H9 (cell line): Measurements from ENCODE around the gene PDE3B. TPM values are rescaled to one million over a fixed set of nuclear protein-coding genes. Genes with fewer than 3 reads are reported as not detected.

ENCODE experiments used
- DNase-seq: peaks from one replicate; pipeline ENCODE4 v3.0.0-alpha.2; 2017
- H2AFZ ChIP-seq: one replicate; pipeline ENCODE4 v1.6.1; 2013; ENCODE audit warnings: mild to moderate bottlenecking, low read length, control low read depth, moderate library complexity
- H2AK5ac ChIP-seq: 2 replicates; pipeline ENCODE4 v1.6.1; 2013; ENCODE audit warnings: low read length, control low read depth, mixed read lengths; ENCODE audit not compliant: insufficient read length
- H2BK120ac ChIP-seq: one replicate; pipeline ENCODE4 v1.6.1; 2013; ENCODE audit warnings: low read depth, mild to moderate bottlenecking, low read length, control low read depth, inconsistent platforms; ENCODE audit not compliant: poor library complexity, severe bottlenecking
- H2BK12ac ChIP-seq: 2 replicates; pipeline ENCODE4 v1.6.1; 2013; ENCODE audit warnings: low read length, control low read depth, mixed read lengths, low read depth; ENCODE audit not compliant: insufficient read length
- H2BK15ac ChIP-seq: 2 replicates; pipeline ENCODE4 v1.6.1; 2013; ENCODE audit warnings: low read depth, low read length, control low read depth
- H2BK20ac ChIP-seq: one replicate; pipeline ENCODE4 v1.6.1; 2013; ENCODE audit warnings: low read depth, mild to moderate bottlenecking, low read length, control low read depth, inconsistent platforms; ENCODE audit not compliant: poor library complexity, severe bottlenecking
- H2BK5ac ChIP-seq: 2 replicates; pipeline ENCODE4 v1.6.1; 2013; ENCODE audit warnings: low read length, control low read depth, mixed read lengths; ENCODE audit not compliant: insufficient read length
- H3K14ac ChIP-seq: 2 replicates; pipeline ENCODE4 v1.6.1; 2013; ENCODE audit warnings: low read length, control low read depth; ENCODE audit not compliant: insufficient read depth
- H3K18ac ChIP-seq: 2 replicates; pipeline ENCODE4 v1.6.1; 2013; ENCODE audit warnings: low read depth, mild to moderate bottlenecking, mixed read lengths, low read length, control low read depth; ENCODE audit not compliant: insufficient read length
- H3K23ac ChIP-seq: 2 replicates; pipeline ENCODE4 v1.6.1; 2013; ENCODE audit warnings: low read length, control low read depth, mixed read lengths, low read depth; ENCODE audit not compliant: insufficient read length
- H3K23me2 ChIP-seq: 2 replicates; pipeline ENCODE4 v1.6.1; 2013; ENCODE audit warnings: low read depth, mild to moderate bottlenecking, mixed read lengths, low read length, control low read depth; ENCODE audit not compliant: insufficient read length, poor library complexity, severe bottlenecking
- H3K27ac ChIP-seq: 2 replicates; pipeline ENCODE4 v1.5.1; 2013; ENCODE audit warnings: low read length, control low read depth, mixed read lengths, low read depth; ENCODE audit not compliant: insufficient read length
- H3K27me3 ChIP-seq: 2 replicates; pipeline ENCODE4 v1.6.1; 2013; ENCODE audit warnings: low read length, control low read depth, inconsistent platforms; ENCODE audit not compliant: insufficient read depth
- H3K4ac ChIP-seq: 2 replicates; pipeline ENCODE4 v1.6.1; 2013; ENCODE audit warnings: low read depth, mild to moderate bottlenecking, control low read depth, inconsistent platforms, low read length, moderate library complexity
- H3K4me1 ChIP-seq: 2 replicates; pipeline ENCODE4 v1.6.1; 2013; ENCODE audit warnings: low read length, control low read depth, inconsistent platforms; ENCODE audit not compliant: insufficient read depth
- H3K4me2 ChIP-seq: 2 replicates; pipeline ENCODE4 v1.6.1; 2013; ENCODE audit warnings: low read length, control low read depth, mixed read lengths; ENCODE audit not compliant: insufficient read length, insufficient read depth
- H3K56ac ChIP-seq: 2 replicates; pipeline ENCODE4 v1.6.1; 2013; ENCODE audit warnings: low read depth, mild to moderate bottlenecking, mixed read lengths, low read length, control low read depth; ENCODE audit not compliant: insufficient read length
- H3K79me1 ChIP-seq: 2 replicates; pipeline ENCODE4 v1.6.1; 2013; ENCODE audit warnings: low read depth, mild to moderate bottlenecking, moderate library complexity, low read length, control low read depth, inconsistent platforms; ENCODE audit not compliant: insufficient read depth, poor library complexity, severe bottlenecking
- H3K79me2 ChIP-seq: 2 replicates; pipeline ENCODE4 v1.6.1; 2013; ENCODE audit warnings: low read length, control low read depth, inconsistent platforms; ENCODE audit not compliant: insufficient read depth
- H3K9ac ChIP-seq: 2 replicates; pipeline ENCODE4 v1.6.1; 2013; ENCODE audit warnings: low read length, control low read depth, mixed read lengths; ENCODE audit not compliant: insufficient read length; ENCODE audit errors: extremely low read depth
- H3K9me3 ChIP-seq: one replicate; pipeline ENCODE4 v1.6.1; 2013; ENCODE audit warnings: low read depth, low read length, inconsistent platforms; ENCODE audit not compliant: control insufficient read depth
- H3T11ph ChIP-seq: one replicate; pipeline ENCODE4 v1.6.1; 2013; ENCODE audit warnings: mild to moderate bottlenecking, low read length, control low read depth, inconsistent platforms
- H4K20me1 ChIP-seq: one replicate; pipeline ENCODE4 v1.6.1; 2013; ENCODE audit not compliant: control insufficient read depth, insufficient read length, insufficient read depth
- H4K5ac ChIP-seq: 2 replicates; pipeline ENCODE4 v1.6.1; 2013; ENCODE audit warnings: low read depth, mild to moderate bottlenecking, mixed read lengths, low read length, control low read depth; ENCODE audit not compliant: insufficient read length
- H4K8ac ChIP-seq: replicated peaks from 2 replicates; pipeline ENCODE4 v1.6.1; 2013; ENCODE audit warnings: low read length, control low read depth, mixed read lengths, low read depth; ENCODE audit not compliant: insufficient read length
- H4K91ac ChIP-seq: 2 replicates; pipeline ENCODE4 v1.6.1; 2013; ENCODE audit warnings: low read depth, mild to moderate bottlenecking, moderate library complexity, mixed read lengths, low read length, control low read depth; ENCODE audit not compliant: insufficient read length
- H3K27ac Mint-ChIP-seq, 3 experiments: 2 replicates in 2 of 3; 3 replicates in 1 of 3; pipeline ENCODE4 v1.8.0; 2020 to 2021; ENCODE audit warnings: mixed read lengths in 3 of 3, mild to moderate bottlenecking in 1 of 3, moderate library complexity in 1 of 3
- H3K27me3 Mint-ChIP-seq: 2 replicates; pipeline ENCODE4 v1.8.0; 2021; ENCODE audit warnings: low read depth, mild to moderate bottlenecking, moderate library complexity, mixed read lengths
- H3K36me3 Mint-ChIP-seq, 3 experiments: 2 replicates in 2 of 3; 3 replicates in 1 of 3; pipeline ENCODE4 v1.8.0; 2020 to 2021; ENCODE audit warnings: low read depth in 3 of 3, mixed read lengths in 3 of 3; ENCODE audit not compliant: insufficient read depth in 1 of 3
- H3K4me1 Mint-ChIP-seq, 2 experiments: 2 replicates each; pipeline ENCODE4 v1.8.0; 2020; ENCODE audit warnings: mixed read lengths in 2 of 2
- H3K4me3 Mint-ChIP-seq, 2 experiments: 2 replicates in 1 of 2; 3 replicates in 1 of 2; pipeline ENCODE4 v1.8.0; 2020 to 2021; ENCODE audit warnings: mild to moderate bottlenecking in 2 of 2, mixed read lengths in 2 of 2, moderate library complexity in 1 of 2
- H3K9me3 Mint-ChIP-seq, 2 experiments: 2 replicates in 1 of 2; 3 replicates in 1 of 2; pipeline ENCODE4 v1.8.0; 2020; ENCODE audit warnings: mild to moderate bottlenecking in 2 of 2, mixed read lengths in 2 of 2, moderate library complexity in 1 of 2
- total RNA-seq: library from RNA; stranded (reverse); gene quantifications from 2 replicates; pipeline ENCODE4 v1.2.1, GENCODE V29; 2021
- TF ChIP-seq, protein P1 (sequence below): fragments of 200-600 bp; sonication (generic); conservative IDR thresholded peaks from 3 replicates; pipeline ENCODE4 v1.8.0; 2021; ENCODE audit warnings: antibody characterized with exemption, mild to moderate bottlenecking

Gene PDE3B
- total RNA-seq, 1 experiment from 2014 or later, result 6.6 TPM

- TF ChIP-seq, protein P1, sequence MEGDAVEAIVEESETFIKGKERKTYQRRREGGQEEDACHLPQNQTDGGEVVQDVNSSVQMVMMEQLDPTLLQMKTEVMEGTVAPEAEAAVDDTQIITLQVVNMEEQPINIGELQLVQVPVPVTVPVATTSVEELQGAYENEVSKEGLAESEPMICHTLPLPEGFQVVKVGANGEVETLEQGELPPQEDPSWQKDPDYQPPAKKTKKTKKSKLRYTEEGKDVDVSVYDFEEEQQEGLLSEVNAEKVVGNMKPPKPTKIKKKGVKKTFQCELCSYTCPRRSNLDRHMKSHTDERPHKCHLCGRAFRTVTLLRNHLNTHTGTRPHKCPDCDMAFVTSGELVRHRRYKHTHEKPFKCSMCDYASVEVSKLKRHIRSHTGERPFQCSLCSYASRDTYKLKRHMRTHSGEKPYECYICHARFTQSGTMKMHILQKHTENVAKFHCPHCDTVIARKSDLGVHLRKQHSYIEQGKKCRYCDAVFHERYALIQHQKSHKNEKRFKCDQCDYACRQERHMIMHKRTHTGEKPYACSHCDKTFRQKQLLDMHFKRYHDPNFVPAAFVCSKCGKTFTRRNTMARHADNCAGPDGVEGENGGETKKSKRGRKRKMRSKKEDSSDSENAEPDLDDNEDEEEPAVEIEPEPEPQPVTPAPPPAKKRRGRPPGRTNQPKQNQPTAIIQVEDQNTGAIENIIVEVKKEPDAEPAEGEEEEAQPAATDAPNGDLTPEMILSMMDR, result no peak
- Mint-ChIP-seq H3K27me3 (no peaks in the 10 kb centered on the region), H3K4me3 (no peak overlapping the region), H3K9me3 (no peaks in the 10 kb centered on the region), H3K36me3 (no peaks in the 10 kb centered on the region), H3K4me1 (peaks cover 3 to 4% of the 10 kb centered on the region in 2 experiments), H3K27ac (no peak overlapping the region)
- peaks cover under 1% of the 10 kb centered on the region; the same call in 1 of the 2 replicates for H3K4me1 ChIP-seq
- H3K79me1 ChIP-seq, result no peaks in the 10 kb centered on the region
- H4K20me1 ChIP-seq, result no peaks in the 10 kb centered on the region
- no peak overlapping the region for H2BK12ac ChIP-seq
- no peak overlapping the region for H2BK120ac ChIP-seq
- H3K23ac ChIP-seq, result no peak overlapping the region
- H3K9me3 ChIP-seq, result no peaks in the 10 kb centered on the region
- H3K14ac ChIP-seq, result no peak overlapping the region
- H3K79me2 ChIP-seq, result no peaks in the 10 kb centered on the region
- no peak overlapping the region for H4K91ac ChIP-seq
- no peak overlapping the region for H2AK5ac ChIP-seq
- no peak overlapping the region for H2BK20ac ChIP-seq
- H4K5ac ChIP-seq, result no peak overlapping the region
- H3T11ph ChIP-seq, result no peak overlapping the region
- H3K23me2 ChIP-seq, result no peaks in the 10 kb centered on the region
- H3K4me2 ChIP-seq, result no peak overlapping the region
- H3K4ac ChIP-seq, result no peak overlapping the region
- no peak overlapping the region for H3K18ac ChIP-seq
- H3K27me3 ChIP-seq, result no peaks in the 10 kb centered on the region
- no peak for DNase-seq
- H4K8ac ChIP-seq, result no peak overlapping the region
- no peak overlapping the region for H2AFZ ChIP-seq
- H3K27ac ChIP-seq, result no peak overlapping the region
- no peak overlapping the region for H3K56ac ChIP-seq
- no peak overlapping the region for H2BK15ac ChIP-seq
- H3K9ac ChIP-seq, result no peak overlapping the region
- H2BK5ac ChIP-seq, result no peak overlapping the region
These were observed 108.4 kb downstream of the PDE3B start for GRCh38 chr11:14751975-14752407.
